ENCODE results near the gene PCDHB6.
"Not testable (repeated sequence)": the region's sequence is repeated elsewhere in the genome, so short reads cannot be mapped to it uniquely, and the experiment has no call there.

Gene PCDHB6

DNA sequence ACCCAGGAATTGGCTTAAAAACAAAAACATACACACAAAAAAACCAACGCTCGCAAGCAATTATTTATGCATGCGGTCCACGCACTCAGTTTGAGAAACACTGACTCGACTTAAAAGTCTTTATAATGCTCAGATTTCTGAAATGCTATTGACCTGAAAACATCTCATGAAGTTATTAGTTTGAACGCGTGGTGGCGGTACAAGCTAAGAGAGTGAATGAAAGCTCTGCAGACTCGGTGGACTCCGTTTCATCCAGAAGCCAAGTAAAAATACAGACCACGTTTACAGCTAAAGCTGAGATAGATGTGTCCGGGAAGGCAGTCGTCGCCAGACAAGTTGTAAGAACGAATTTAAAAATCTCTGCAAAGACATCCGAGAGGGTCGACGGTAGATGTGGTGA is at the start of gene PCDHB6:
Gene PCDHB6 (plus strand): TSS at position 246 of the 400 bp plus-strand sequence. CDS start 201 bp downstream, outside the sequence.
- no peak for DNase-seq

DNA sequence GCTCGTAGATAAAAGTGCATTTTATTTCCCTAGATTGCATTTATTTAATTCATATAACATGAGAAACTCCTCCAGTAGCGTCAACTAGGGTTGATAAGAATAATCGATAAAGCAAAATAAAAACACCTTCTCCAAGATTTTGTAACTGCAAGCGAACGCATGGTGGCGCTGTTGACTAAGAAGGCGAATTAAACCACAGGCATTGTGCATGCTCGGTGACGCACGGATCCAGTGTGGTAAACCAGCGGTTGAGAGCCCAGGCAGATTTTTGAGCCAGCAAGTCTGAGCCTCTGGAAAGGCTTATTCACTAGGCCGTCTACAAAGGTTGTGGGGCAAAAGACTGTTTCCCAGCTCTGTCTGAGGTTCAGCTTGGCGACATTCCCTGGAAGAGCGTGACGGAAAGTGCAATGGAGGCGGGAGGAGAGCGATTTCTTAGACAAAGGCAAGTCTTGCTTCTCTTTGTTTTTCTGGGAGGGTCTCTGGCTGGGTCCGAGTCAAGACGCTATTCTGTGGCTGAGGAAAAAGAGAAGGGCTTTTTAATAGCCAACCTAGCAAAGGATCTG is 49.5 kb upstream of the PCDHB6 start, which contains the start of gene PCDHB3:
Gene PCDHB3 (plus strand): TSS at position 231 of the 563 bp plus-strand sequence. CDS start 177 bp downstream, at position 408.
- no peak for DNase-seq

DNA sequence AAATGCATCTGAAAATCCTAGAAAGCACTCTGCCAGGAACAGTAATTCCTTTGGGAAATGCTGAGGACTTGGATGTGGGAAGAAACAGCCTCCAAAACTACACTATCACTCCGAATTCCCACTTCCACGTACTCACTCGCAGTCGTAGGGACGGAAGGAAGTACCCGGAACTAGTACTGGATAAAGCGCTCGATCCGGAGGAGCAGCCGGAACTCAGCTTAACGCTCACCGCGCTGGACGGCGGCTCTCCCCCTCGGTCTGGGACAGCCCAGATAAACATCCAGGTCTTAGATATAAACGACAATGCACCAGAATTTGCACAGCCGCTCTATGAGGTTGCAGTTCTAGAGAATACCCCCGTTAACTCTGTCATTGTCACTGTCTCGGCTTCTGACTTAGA is 48.8 kb upstream of the PCDHB6 start:
- DNase-seq: no peak

DNA sequence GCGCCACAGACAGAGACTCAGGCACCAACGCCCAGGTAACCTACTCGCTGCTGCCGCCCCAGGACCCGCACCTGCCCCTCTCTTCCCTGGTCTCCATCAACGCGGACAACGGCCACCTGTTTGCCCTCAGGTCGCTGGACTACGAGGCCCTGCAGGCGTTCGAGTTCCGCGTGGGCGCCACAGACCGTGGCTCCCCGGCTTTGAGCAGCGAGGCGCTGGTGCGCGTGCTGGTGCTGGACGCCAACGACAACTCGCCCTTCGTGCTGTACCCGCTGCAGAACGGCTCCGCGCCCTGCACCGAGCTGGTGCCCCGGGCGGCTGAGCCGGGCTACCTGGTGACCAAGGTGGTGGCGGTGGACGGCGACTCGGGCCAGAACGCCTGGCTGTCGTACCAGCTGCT is 47.8 kb upstream of the PCDHB6 start:
- not testable (repeated sequence) for DNase-seq

DNA sequence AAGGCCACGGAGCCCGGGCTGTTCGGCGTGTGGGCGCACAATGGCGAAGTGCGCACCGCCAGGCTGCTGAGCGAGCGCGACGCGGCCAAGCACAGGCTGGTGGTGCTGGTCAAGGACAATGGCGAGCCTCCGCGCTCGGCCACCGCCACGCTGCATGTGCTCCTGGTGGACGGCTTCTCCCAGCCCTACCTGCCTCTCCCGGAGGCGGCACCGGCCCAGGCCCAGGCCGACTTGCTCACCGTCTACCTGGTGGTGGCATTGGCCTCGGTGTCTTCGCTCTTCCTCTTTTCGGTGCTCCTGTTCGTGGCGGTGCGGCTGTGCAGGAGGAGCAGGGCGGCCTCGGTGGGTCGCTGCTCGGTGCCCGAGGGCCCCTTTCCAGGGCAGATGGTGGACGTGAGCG is 47.4 kb upstream of the PCDHB6 start:
- not testable (repeated sequence) for DNase-seq

DNA sequence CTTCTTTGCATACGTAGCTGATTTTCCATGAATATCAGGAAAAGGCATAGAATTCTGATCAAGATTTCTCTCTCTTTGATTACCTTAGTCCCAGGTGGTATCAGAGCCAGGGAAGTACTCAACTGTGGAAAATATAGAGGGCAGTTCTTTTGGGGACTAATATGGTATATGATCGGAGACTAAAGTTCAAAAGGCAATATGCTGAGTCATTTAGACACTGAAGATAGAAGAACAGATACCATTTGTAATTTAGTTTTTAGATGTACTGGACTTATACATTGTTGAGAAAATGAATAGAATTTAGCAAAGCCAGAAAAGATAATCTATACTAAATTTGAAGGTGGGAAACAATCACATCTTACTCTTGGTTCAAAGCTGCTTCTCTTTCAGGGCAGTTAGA is 44.5 kb upstream of the PCDHB6 start:
- no peak for DNase-seq

DNA sequence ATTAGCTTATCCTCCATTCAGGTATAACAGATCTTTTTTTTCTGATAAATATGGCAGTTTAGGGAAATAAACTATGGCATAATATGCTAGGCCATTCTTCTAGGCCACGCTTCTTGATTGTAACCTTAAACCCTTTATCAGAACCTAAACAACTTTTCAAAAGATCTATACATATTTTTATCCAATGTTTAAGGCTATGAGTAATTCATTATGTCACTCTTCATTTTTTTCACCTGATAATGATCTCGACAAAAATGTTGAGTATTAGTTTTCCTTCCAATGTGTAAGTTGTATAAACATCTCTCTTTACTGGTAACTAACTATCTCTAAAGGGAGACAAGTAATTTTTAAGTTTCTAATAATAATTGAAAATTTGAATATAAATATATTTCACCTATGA is 30.6 kb upstream of the PCDHB6 start:
- DNase-seq: no peak

DNA sequence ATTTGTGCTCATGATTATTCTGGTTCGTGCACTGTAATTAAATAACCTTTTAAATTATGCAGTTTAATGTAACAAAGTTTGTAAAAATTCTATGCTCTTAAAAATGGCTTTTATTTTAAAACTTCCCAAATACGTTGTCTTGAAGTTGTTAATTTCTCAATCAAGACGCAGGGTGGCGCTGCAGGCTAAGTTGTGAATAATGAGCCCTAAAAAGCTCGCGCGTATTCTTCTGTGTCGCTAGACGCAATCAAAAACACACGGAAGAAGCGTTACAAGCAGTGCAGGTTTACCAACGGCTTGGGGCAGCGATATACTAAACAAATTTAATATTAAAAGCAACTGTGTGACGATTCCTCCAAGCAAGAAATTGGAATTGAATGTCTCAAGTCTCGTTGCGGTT is 28.3 kb upstream of the PCDHB6 start, which contains the start of gene PCDHB4:
Gene PCDHB4 (plus strand): TSS at position 256 of the 400 bp plus-strand sequence. CDS start 181 bp downstream, outside the sequence.
- DNase-seq: no peak

DNA sequence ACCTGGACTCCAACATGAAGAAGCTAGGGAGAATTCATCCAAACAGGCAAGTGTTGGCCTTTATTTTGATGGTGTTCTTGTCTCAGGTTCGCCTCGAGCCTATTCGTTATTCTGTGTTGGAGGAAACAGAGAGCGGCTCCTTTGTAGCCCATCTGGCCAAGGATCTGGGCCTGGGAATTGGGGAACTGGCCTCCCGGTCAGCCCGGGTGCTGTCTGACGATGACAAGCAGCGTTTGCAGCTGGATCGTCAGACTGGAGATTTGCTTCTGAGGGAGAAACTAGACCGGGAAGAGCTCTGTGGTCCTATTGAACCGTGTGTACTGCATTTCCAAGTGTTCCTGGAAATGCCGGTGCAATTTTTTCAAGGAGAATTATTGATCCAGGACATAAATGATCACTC is 27.9 kb upstream of the PCDHB6 start:
- DNase-seq: no peak

DNA sequence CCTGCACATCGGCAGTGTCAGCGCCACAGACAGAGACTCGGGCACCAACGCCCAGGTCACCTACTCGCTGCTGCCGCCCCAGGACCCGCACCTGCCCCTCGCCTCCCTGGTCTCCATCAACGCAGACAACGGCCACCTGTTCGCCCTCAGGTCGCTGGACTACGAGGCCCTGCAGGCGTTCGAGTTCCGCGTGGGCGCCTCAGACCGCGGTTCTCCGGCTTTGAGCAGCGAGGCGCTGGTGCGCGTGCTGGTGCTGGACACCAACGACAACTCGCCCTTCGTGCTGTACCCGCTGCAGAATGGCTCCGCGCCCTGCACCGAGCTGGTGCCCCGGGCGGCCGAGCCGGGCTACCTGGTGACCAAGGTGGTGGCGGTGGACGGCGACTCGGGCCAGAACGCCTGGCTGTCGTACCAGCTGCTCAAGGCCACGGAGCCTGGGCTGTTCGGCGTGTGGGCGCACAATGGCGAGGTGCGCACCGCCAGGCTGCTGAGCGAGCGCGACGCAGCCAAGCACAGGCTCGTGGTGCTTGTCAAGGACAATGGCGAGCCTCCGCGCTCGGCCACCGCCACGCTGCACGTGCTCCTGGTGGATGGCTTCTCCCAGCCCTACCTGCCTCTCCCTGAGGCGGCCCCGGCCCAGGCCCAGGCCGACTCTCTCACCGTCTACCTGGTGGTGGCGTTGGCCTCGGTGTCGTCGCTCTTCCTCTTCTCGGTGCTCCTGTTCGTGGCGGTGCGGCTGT is 26.3 kb upstream of the PCDHB6 start:
- DNase-seq: not testable (repeated sequence)

DNA sequence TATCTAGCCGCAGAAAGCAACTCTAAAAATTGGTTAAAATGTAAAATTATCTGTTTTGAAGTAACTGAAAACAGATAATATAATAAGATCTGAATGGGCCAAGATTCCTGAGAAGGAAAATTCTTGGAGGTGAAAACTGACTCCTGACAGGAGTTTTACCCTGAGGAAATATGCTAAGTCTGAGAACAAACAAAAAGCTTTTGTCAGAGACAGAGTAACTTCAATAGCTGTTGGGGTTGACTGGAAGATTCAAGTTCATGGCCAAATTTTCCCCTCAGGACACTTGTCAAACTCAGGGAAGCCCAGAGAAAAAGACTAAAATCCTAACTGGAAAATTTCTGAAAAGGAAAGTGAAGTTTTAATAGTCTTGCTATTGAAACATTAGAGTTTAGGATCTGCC is 22.6 kb upstream of the PCDHB6 start:
- DNase-seq: no peak

DNA sequence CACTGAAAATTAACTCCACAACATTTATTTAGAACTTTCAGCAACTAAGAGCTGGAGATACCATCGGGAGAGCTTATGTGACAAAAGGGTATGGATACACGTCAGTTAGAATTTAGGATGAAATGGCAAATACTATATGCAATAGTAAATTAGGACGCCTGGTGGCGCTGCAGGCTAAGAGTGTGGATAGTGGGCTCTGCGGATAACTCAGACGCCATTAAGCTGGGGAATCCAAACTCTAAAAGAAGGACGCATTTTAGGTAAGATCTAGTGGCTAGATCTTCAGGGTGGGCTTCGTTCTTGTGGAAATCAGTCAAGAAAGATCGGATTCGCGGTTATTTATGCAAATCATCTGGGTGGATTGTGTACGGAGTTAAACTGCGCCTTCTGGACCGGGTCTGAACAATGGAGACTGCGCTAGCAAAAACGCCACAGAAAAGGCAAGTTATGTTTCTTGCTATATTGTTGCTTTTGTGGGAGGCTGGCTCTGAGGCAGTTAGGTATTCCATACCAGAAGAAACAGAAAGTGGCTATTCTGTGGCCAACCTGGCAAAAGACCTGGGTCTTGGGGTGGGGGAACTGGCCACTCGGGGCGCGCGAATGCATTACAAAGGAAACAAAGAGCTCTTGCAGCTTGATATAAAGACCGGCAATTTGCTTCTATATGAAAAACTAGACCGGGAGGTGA is 14.7 kb upstream of the PCDHB6 start, which contains the start of gene PCDHB5:
Gene PCDHB5 (plus strand): TSS at position 177 of the 688 bp plus-strand sequence. CDS start 229 bp downstream, at position 406.
- no peak for DNase-seq

DNA sequence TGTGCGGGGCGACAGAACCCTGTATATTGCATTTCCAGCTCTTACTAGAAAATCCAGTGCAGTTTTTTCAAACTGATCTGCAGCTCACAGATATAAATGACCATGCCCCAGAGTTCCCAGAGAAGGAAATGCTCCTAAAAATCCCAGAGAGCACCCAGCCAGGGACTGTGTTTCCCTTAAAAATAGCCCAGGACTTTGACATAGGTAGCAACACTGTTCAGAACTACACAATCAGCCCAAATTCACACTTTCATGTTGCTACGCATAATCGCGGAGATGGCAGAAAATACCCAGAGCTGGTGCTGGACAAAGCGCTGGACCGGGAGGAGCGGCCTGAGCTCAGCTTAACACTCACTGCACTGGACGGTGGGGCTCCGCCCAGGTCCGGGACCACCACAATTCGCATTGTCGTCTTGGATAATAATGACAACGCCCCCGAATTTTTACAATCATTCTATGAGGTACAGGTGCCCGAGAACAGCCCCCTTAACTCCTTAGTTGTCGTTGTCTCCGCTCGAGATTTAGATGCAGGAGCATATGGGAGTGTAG is 14.1 kb upstream of the PCDHB6 start:
- DNase-seq: no peak

DNA sequence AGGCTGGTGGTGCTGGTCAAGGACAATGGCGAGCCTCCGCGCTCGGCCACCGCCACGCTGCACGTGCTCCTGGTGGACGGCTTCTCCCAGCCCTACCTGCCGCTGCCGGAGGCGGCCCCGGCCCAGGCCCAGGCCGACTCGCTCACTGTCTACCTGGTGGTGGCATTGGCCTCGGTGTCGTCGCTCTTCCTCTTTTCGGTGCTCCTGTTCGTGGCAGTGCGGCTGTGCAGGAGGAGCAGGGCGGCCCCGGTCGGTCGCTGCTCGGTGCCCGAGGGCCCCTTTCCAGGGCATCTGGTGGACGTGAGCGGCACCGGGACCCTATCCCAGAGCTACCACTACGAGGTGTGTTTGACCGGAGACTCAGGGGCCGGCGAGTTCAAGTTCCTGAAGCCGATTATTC is 12.5 kb upstream of the PCDHB6 start:
- not testable (repeated sequence) for DNase-seq

DNA sequence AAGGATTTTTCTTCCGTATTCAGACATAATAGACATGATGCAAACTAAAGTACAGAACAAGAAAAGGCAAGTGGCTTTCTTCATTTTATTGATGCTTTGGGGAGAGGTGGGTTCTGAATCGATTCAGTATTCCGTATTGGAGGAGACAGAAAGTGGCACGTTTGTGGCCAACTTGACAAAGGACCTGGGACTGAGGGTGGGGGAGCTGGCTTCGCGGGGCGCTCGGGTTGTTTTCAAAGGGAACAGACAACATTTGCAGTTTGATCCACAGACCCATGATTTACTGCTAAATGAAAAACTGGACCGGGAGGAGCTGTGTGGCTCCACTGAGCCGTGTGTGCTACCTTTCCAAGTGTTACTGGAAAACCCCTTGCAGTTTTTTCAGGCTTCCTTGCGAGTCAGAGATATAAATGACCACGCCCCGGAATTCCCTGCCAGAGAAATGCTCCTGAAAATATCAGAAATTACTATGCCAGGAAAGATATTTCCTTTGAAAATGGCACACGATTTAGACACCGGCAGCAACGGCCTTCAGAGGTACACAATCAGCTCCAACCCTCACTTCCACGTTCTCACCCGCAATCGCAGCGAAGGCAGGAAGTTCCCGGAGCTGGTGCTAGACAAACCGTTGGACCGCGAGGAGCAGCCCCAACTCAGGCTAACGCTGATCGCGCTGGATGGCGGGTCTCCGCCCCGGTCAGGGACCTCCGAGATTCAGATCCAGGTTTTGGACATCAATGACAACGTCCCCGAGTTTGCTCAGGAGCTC is 551 bp downstream of the PCDHB6 start:
- DNase-seq: no peak

DNA sequence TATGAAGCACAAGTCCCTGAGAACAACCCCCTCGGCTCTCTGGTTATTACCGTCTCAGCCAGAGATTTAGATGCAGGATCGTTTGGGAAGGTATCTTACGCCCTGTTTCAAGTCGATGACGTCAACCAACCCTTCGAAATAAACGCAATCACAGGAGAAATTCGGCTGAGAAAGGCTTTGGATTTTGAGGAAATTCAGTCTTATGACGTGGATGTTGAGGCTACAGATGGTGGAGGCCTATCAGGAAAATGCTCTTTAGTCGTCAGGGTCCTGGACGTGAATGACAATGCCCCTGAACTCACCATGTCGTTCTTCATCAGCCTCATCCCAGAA is 1.1 kb downstream of the PCDHB6 start:
- no peak for DNase-seq

DNA sequence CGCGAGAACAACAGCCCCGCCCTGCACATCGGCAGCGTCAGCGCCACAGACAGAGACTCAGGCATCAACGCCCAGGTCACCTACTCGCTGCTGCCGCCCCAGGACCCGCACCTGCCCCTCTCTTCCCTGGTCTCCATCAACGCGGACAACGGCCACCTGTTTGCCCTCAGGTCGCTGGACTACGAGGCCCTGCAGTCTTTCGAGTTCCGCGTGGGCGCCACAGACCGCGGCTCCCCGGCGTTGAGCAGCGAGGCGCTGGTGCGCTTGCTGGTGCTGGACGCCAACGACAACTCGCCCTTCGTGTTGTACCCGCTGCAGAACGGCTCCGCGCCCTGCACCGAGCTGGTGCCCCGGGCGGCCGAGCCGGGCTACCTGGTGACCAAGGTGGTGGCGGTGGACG is 1.8 kb downstream of the PCDHB6 start:
- not testable (repeated sequence) for DNase-seq

DNA sequence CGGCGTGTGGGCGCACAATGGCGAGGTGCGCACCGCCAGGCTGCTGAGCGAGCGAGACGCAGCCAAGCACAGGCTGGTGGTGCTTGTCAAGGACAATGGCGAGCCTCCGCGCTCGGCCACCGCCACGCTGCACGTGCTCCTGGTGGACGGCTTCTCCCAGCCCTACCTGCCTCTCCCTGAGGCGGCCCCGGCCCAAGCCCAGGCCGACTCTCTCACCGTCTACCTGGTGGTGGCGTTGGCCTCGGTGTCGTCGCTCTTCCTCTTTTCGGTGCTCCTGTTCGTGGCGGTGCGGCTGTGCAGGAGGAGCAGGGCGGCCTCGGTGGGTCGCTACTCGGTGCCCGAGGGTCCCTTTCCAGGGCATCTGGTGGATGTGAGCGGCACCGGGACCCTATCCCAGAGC is 2.2 kb downstream of the PCDHB6 start:
- DNase-seq: not testable (repeated sequence)

DNA sequence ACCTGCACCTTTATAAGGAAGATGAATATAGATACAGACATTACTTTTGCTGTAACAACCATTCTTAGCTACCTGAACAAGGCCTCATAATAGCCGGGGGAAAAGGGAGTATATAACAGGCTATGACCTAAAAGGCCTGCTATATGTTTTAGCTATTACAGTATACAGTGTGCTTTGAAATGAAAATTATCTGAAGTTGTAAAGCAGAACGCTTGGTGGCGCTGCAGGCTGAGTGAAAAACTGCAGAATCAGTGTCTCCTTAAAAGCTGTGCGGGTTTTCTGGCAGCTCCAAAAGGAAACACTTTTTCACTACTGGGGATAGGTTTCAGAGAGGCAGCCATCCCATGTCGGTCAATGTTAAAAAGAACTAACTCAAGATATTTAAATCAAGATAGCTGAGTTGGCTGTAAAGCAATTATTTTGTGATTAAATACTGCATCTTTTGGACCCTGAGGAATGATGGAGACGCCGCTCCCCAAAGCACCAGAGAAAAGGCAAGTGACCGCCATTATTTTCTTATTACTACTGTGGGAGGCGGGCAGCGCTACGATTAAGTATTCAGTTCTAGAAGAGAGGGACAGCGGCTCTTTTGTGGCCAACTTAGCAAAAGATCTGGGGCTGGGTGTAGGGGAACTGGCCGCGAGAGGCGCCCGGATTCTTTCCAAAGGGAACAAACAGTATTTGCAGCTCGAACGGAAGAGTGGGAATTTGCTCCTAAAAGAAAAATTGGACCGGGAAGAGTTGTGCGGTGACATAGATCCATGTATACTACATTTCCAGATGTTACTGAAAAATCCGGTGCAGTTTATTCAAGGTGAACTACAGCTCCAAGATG is 5.9 kb downstream of the PCDHB6 start:
- DNase-seq: no peak

DNA sequence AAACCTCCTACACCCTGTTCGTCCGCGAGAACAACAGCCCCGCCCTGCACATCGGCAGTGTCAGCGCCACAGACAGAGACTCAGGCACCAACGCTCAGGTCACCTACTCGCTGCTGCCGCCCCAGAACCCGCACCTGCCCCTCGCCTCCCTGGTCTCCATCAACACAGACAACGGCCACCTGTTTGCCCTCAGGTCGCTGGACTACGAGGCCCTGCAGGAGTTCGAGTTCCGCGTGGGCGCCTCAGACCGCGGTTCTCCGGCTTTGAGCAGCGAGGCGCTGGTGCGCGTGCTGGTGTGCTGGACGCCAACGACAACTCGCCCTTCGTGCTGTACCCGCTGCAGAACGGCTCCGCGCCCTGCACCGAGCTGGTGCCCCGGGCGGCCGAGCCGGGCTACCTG is 7.5 kb downstream of the PCDHB6 start:
- not testable (repeated sequence) for DNase-seq

DNA sequence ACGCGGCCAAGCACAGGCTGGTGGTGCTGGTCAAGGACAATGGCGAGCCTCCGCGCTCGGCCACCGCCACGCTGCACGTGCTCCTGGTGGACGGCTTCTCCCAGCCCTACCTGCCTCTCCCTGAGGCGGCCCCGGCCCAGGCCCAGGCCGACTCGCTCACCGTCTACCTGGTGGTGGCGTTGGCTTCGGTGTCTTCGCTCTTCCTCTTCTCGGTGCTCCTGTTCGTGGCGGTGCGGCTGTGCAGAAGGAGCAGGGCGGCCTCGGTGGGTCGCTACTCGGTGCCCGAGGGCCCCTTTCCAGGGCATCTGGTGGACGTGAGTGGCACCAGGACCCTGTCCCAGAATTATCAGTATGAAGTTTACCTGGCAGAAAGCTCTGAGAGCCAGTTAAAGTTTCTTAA is 8.0 kb downstream of the PCDHB6 start:
- not testable (repeated sequence) for DNase-seq
